GM12872 (cell line): ENCODE measurements around the gene UBE2C.

Experiments used
- TF ChIP-seq, protein P1 (sequence below): IDR thresholded peaks from 3 replicates; pipeline ENCODE4 v1.5.1; 2011; ENCODE audit warnings: low read depth, mild to moderate bottlenecking, low read length, moderate library complexity; ENCODE audit not compliant: insufficient read depth

Gene UBE2C

DNA sequence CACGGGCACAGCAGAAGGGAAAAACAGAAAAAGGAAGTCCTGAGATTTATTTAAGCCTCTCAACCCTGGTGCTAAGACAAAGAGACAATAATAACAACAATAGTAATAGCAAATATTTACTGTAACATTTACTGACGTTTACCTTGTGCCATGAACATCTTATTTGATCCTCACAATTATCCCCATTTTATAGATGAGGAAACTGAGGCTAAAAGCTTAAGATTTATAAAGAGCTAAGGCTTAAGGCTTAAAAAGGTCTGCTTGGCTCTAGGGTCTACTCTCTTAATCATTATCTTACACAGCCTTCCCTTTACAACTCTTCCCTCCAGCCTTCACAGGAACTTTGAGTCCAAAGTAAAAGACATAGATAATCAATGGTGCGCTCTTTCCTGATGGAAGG lies 24.1 kb upstream of the UBE2C start:
- TF ChIP-seq, protein P1, sequence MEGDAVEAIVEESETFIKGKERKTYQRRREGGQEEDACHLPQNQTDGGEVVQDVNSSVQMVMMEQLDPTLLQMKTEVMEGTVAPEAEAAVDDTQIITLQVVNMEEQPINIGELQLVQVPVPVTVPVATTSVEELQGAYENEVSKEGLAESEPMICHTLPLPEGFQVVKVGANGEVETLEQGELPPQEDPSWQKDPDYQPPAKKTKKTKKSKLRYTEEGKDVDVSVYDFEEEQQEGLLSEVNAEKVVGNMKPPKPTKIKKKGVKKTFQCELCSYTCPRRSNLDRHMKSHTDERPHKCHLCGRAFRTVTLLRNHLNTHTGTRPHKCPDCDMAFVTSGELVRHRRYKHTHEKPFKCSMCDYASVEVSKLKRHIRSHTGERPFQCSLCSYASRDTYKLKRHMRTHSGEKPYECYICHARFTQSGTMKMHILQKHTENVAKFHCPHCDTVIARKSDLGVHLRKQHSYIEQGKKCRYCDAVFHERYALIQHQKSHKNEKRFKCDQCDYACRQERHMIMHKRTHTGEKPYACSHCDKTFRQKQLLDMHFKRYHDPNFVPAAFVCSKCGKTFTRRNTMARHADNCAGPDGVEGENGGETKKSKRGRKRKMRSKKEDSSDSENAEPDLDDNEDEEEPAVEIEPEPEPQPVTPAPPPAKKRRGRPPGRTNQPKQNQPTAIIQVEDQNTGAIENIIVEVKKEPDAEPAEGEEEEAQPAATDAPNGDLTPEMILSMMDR: no peak

DNA sequence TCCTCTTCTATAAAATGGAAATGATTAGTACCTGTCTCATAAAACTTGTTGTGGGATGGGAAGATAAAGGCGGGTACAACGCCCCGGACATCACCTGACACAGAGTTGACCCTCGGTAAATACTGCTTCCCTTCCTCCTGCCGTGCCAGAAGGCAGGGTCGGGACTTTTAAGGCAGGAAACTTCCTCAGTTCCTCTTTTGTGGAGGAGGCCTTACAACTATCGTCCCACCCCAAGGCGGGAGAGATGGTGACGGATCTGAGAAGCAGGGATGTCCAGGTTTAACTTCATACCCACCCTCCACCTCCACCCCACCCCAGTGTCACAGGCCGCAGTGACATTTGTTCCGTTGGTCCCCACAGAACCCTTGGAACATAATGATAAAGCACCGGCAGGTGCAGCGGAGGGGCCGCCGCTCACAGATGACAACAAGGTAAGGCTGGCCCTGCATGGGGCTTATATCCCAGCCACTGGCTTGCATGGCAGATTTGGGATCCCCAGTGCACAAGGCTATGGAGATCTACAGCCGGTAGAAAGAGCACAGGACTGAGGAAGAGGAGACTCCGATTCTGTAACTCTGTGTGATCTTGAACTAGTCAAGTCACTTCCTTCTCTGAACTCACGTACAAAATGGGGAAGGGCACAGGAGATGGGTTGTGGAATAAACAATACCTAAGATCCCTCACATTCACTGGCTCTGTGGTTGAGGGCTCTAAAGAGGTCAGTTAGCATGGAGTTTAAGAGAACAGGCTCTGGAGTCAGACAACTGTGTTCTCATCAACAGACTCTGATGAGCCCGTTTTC lies 19.9 kb upstream of the UBE2C start:
- TF ChIP-seq, protein P1: no peak

DNA sequence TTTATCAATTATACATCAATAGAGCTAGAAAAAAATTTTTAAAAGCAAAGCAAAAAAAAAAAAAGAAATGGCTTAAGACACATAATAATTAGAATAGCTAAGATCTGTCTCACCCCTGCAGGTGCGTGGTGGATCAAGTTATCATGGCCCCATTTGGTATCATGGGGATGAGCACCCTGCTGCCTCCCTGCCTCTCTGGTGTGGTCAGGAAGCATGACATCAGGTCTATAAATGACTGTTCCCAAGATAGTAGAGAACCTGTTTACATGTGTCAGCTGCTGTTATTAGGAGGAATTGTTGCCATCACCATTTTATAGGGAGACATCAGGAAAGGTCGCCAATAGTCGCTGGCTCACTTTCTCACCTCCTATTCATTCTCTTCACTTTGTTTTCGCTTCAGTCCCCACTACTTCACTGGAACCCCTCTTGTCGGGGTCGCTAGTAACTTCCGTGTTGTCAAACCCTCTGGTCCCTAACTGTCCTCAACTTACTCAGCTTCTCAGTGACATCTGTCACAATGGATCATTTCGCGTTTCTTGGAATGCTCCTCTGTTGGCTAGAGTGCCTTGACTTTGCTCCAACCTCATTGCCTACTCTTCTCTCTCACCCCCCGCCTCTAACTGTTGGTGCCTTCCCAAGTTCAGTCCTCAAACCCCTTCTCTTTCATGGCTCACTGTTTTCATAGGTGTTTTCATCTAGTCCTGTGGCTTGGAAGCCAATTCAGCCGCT lies 15.9 kb upstream of the UBE2C start:
- TF ChIP-seq, protein P1: no peak

DNA sequence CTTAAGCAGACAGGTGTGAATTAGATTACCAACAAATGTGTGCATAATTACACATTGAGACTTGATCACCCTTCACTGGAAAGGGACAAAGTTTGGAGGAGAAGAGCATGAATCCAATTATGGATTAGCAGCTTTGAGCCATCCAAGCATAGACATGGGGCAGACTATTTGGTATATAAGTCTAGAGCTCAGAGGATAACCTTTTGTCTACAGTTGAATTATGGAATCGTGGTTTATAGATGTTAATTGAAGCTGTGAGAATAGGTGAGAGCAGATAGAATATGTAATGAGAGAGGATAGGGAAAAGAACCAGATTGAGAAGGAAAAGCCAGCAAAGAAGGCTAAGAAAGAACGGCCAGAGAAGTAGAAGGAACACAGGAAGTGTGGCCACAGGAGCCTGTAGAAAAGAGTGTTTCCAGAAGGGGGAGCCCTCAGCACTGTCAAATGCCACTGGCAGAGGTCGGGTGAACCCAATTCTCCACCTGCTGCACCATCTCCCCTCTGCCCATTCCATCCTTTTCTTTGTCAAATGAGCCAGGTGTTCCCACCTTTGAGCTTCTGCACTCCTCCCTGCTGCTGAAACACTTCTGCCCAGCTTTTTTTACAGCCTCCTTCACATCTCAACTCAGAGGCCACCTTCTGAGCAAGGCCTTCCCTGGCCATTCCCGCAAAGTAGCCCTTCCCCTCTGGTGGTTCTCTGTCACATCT lies 13.4 kb upstream of the UBE2C start:
- TF ChIP-seq, protein P1: peak; percentile 91

DNA sequence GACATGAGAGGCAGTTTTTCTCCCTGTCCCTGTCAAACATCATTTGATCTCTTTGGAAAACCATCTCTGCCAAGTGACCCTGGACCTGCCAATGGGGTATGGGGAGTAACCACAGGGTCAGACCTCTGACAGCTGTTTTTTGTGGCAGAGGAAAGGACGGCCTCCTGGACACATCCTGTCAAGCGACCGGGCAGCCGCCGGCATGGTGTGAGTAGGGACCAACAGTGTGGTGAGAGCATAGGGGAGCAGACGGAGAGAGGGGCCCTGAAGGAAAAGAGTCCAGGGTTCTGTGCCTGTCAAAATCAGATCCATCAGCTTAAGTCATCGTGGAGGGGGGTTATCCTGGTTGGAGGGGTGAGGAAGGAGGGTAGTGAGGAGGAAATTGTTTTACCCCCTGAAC lies 10.6 kb upstream of the UBE2C start:
- TF ChIP-seq, protein P1: no peak

DNA sequence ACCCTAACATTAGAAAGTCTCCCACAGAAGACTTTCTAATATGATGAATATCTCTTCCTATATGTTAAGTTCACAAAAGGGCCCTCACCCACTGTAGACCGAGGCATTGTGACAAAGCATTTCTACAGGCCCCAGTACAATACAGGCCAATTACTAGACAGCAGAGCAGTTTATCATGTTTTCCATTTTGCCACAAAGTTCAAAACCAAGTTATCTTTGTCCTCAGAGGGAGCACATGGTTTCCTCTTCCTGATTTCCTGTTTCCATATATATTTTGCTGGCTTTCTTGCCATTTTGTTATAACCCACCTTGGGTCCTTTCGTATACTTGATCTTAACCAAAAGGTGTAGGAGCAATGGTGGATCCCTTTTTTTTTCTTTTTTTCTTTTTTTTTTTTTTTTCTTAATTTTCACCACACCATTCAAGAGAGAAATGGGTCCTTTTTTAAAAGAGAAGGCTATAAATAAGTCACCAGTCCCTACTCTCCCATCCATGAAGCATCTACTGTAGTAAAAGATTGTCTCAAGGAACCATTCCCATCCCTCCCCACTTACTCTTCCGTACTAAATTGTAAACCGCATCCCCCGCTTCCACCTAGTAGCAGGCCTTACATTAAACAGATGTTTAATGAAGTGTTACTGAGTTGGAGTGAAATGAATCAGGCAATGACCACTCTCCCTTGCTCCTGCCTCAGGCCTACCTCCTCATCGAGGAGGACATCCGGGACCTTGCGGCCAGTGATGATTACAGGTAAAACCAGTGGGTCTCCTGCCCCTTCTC lies 2.1 kb upstream of the UBE2C start:
- TF ChIP-seq, protein P1: no peak
